ENCODE results near the gene PHLDA2. TPM values are rescaled to one million over a fixed set of nuclear protein-coding genes. Genes with fewer than 3 reads are reported as not detected.

PHLDA2 gene
- total RNA-seq, 1 donor from 2014 or later: 15.5 TPM

GRCh38 chr11:2881076-2881980 lies 47.9 kb downstream of the PHLDA2 start:
- ATAC-seq (no peak), DNase-seq (no peak)
- no peak for TF ChIP-seq CTCF (IDR thresholded peaks at IDR 0.05)
- no peak overlapping the region for H3K27ac ChIP-seq
- no peak overlapping the region for H3K4me3 ChIP-seq
- intact Hi-C loops (cut with DNase I): loop anchor here (10.0 kb wide), 1 partner anchor 77 kb away; no protein-coding TSS in a partner anchor
- no peaks in the 10 kb centered on the region for H3K9me3 ChIP-seq
- H3K27me3 ChIP-seq: no peaks in the 10 kb centered on the region
- H3K36me3 ChIP-seq: no peaks in the 10 kb centered on the region
- H3K4me1 ChIP-seq: peaks cover 7% of the 10 kb centered on the region

- TF ChIP-seq CTCF (IDR thresholded peaks at IDR 0.05): no peak
- intact Hi-C loops (cut with DNase I): loop anchor here (10.0 kb wide), 1 partner anchor 76 kb away; no protein-coding TSS in a partner anchor
- Histone ChIP-seq H3K4me3 (no peak overlapping the region), H3K9me3 (no peaks in the 10 kb centered on the region), H3K27ac (no peak overlapping the region), H3K27me3 (no peaks in the 10 kb centered on the region), H3K36me3 (no peaks in the 10 kb centered on the region), H3K4me1 (peaks cover 7% of the 10 kb centered on the region)
- DNase-seq (no peak), ATAC-seq (no peak)
These were observed 48.6 kb downstream of the PHLDA2 start for GRCh38 chr11:2880646-2881045.

GRCh38 chr11:2878782-2879181 lies 50.4 kb downstream of the PHLDA2 start:
- TF ChIP-seq CTCF (IDR thresholded peaks at IDR 0.05): no peak
- intact Hi-C loops (cut with DNase I): no loop called here
- DNase-seq (no peak), ATAC-seq (no peak)
- Histone ChIP-seq H3K36me3 (no peaks in the 10 kb centered on the region), H3K27ac (no peak overlapping the region), H3K9me3 (no peaks in the 10 kb centered on the region), H3K4me1 (peaks cover 7% of the 10 kb centered on the region), H3K4me3 (no peak overlapping the region), H3K27me3 (no peaks in the 10 kb centered on the region)

Other genes starting within 250 kb of the PHLDA2 start
- 2.0 TPM for gene KCNQ1OT1, start 229.4 kb downstream of the PHLDA2 start, total RNA-seq
- 42.1 TPM for gene CDKN1C, start 43.6 kb downstream of the PHLDA2 start, total RNA-seq
- 92.7 TPM for gene NAP1L4, start 62.9 kb upstream of the PHLDA2 start, total RNA-seq
- 34.6 TPM for gene CARS1, start 128.0 kb upstream of the PHLDA2 start, total RNA-seq
- 52.6 TPM for gene OSBPL5, start 235.9 kb upstream of the PHLDA2 start, total RNA-seq

All from upper lobe of right lung (tissue), 1 donor.